Measurements from ENCODE around the gene AP2A2.

Gene AP2A2

DNA sequence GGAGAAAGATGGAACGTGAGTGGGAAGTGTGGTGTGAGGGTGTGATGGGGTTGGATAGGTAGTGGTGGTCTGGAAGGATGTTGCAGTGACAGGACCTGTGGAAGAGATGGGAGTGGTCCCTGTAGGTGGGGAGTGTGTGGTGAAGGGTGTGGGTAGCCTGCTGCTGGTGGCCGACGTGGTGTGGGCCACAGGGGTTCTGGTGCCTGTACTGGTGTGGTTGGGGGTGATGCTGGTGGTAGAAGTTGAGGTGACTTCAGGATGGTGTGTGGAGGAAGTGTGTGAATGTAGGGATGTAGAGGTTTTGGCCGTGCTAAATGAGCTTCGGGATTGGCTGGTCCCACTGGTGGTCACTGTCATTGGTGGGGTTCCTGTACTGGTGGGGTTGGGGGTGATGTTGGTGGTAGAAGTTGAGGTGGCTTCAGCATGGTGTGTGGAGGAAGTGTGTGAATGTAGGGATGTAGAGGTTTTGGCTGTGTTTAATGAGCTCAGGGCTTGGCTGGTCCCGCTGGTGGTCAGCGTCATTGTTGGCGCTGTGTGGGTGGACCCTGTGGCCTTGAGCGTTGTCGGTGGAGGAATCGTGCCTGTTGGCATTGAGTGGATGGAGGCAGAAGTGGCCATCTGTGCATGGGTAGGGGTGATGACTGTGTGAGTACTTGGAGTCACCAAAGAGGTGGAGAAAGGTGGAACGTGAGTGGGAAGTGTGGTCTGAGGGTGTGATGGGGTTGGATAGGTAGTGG, 91.8 kb downstream of the AP2A2 start:
- no peak for DNase-seq

DNA sequence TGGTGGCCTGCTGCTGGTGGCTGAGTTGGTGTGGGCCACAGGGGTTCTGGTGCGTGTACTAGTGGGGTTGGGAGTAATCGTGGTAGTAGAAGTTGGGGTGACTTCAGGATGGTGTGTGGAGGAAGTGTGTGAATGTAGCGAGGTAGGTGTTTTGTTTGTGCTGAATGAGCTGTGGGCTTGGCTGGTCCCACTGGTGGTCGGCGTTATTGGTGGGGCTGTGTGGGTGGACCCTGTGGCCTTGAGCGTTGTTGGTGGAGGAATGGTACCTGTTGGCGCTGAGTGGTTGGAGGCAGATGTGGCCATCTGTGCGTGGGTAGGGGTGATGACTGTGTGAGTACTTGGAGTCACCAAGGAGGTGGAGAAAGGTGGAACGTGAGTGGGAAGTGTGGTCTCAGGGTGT, 92.4 kb downstream of the AP2A2 start:
- DNase-seq: no peak

DNA sequence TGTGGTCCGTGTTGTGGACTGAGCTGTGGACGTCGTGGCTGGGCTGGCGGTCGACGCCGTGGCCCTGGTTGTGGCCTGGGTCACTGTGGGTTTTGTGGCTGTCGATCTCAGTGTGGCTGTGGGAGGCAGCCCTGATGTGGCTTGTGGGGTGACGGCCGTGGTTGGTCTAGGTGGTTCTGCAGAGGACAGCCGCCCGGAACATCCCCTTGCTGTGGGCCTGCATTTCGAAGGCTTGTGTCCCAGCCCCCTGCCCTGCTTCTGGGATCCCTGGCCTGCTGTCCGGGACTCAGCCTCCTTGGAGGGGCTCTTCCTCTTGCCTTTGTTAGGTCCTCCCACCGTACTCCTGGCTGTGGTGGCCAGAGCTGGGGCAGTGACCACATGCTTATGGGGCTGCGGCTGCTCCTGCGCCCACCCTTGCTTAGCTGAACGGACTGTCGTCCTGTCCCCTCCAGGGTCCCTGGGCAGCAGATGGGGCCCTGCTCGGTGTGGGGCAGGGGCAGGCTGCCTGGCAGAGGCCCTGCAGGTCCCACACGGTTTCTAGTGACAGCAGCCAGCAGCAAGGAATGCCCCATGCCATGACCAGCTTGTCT, 93.7 kb downstream of the AP2A2 start:
- DNase-seq: no peak

DNA sequence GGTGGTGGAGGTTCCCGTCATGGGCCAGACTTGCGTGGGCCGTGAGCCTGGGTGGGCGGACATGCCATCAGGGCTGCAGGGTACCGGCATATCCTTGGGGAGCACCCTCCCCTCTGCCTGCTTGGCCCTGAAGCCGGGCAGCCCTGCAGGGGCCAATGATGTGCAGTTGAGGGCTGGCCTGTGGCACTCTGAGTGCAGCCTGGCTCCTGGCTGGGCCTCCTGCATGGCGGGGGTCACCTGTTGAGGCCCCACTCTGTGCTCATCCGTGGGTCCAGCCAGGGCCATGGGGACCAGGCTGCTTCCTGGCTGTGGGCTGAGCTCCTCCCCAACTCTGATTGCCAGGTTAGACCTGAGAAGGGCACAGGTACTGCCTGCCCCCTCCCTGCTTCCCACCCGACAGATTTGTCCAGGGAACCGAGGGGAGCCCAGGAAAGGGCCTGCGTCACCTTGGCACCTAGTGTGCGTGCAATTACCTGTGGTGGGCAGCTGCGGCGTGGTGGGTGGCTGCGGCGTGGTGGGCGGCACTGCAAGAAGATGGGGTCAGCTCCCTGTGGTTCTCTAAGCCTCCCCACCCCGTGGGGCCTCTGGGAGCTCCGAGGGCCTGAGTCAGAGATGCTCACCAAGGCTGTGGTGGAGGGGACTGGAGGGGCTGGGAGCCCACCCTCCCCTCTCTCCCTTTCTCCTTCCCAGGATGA, 94.7 kb downstream of the AP2A2 start:
- no peak for DNase-seq

DNA sequence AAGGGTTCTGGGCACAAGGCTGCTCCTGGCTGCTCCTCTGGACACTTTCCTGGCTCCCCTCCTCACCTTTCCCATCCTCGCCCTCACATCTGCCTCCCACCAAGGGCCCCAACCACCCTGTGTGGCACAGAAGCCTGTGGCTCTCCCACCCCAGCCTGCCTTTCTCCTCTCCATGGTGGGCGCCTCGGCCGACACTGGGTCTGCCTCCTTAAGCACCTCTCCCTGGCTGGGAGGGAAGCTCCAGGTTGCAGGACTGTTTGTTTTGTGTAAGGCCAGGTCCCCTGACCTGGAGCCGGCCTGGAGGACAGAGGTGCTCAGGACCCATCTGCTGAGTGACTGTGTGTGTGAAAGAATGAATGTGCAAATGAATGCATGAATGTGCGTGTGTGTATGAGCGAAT, 96.7 kb downstream of the AP2A2 start:
- no peak for DNase-seq

DNA sequence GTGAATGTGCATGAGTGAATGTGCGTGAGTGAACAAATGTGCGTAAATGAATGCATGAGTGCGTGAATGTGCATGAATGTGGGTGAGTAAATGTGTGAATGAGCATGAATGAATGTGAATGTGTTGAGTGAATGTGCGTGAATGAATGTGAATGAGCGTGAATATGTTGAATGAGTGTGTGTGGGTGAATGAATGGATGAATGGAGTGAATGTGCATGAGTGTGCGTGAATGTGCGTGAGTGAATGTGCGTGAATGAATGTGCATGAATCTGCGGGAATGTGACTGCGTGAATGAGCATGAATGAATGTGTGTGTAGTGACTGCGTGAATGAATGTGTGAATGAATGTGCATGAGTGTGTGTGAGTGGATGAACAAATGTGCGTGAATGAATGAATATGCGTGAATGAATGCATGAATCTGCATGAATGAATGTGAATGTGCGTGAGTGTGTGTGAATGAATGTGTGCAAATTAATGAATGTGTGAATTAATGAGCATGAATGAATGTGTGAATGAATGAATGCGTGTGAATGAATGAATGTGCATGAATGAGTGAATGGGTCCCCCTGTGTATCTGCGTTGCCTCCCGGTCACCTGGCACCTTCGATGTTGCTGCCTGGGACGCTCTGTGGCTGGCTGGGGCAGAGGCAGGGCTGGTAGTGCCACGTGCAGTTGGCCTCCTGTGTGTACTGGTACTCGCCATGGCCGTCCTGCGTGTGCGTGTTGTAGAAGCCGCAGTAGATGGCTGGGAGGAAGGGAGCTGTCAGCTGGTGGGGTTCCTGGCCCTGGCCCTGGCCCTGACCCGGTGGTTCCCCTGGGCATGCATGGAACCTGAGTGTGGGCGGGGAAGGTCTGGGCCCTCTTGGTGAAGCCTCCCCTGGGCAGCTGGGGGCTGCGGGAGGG, 97.5 kb downstream of the AP2A2 start:
- DNase-seq: no peak

DNA sequence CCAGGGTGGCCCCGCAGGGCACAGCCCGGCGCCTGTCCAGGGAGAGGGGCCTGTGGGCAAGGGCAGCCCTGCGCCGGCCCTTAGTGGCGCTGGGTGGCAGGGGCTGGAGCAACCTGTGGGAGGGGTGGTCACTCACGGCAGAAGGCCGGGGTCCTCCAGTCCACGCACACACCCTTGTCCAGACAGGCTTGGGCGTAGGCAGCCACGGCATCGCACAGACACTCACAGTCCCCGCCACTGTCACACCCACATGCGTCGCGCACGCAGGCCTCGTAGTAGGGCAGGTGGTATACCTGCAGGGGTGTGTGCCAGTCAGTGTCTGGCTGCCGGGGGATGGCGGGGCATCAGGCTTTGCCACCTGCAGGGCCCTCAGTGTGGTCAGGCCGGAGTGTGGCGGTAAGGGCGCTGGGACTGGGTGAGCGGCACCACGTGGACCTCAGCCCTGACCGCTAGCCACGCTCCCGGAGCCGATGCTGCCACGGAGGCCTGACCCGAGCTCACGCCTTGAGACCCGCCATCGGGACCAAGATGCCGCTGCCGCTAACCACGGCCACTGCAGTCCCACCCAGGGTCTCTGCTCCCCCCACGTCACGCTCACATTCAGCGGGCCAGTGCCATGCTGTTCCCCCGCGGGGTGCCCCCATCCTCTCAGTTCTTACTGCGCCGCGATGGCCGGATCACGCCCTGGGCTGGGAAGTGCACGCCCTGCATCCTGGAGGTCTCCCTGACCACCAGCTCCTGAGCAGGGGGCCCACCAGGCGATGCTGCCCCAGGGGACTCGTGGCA, 98.3 kb downstream of the AP2A2 start:
- DNase-seq: no peak

DNA sequence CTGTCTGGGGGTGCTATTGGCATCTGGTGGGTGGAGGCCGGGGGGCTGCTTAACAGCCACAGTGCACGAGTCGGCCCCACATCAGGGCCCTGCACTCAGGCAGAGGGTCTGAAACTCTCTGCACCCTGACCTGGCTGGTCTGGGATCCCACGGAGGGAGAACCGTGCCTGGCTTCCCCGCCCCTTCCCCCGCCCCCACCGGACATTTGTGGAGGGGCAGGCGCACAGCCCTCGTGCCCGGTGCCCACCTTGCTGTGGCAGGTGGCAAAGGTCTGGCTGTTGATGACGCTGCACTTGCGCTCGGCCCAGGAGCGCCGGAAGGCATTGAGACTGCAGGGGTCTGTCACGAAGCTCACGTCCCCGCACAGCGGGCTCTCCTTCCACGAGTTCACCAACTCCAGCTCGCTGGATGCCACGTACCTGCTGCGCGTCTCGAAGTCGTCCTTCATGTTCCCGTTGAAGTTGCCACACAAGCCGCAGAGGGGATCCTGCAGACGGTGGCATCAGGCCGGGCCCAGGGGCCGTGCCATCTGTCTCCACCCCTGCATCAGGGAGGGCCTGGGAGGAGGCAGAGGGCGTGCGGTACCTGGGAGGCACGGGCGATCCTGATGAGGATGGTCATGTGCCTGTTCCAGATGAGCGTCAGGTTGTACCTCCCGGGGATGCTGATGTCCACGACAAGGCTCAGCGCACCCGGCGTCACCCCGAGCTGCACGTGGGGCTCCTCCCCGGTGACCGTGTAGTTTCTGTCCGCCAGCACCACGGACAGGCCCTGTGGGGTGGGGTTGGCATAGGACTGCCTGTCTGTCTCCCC, 99.1 kb downstream of the AP2A2 start:
- no peak for DNase-seq

DNA sequence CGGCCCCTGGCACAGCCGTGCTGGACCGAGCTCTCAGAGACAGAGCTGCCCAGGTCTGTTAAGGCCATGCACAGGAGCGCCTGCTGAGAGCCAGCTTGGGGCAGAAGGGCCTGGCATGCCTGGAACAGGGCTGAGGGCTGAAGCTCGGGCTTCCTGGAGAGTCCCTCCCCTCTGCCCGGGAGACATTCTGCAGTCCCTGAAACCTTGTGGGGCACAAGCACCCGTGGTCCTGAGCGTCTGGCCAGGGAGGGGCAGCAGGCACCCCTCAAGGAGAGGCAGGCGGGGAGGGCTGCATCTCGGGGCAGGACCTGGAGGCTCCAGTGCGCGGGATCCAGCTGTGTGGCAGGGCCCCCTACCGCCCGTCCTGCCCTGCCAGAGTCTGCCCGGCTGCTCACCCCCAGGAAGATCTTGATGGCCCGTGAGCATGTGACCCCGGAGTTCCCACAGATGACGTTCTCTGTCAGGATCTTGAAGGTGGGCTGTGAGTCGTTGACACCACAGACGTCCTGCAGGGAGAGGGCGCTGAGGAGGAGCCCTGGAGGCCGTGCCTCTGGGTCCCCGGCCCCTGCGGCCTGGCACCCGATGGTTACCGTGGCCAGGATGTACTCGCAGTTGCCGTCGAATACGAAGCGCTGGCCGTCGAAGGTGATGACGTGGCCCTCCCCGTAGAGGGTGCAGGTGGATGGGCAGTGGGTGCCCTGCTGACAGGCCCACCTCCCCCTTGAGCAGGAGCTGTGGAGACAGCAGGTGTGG, 99.9 kb downstream of the AP2A2 start:
- no peak for DNase-seq

DNA sequence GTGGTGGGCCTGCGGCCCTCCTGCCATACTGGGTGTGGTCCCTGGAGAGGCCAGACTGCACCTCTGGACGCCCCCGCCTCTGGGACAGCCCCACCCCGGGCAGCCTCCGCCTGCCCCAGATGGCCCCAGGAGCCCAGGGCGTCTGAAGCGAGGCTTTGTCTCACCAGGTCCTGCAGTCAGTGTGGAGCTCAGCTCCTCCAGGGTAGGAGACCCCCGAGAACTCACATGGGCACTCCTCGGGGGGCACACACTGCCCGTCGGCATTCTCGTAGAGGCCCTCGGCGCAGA, 100.4 kb downstream of the AP2A2 start:
- DNase-seq: no peak

DNA sequence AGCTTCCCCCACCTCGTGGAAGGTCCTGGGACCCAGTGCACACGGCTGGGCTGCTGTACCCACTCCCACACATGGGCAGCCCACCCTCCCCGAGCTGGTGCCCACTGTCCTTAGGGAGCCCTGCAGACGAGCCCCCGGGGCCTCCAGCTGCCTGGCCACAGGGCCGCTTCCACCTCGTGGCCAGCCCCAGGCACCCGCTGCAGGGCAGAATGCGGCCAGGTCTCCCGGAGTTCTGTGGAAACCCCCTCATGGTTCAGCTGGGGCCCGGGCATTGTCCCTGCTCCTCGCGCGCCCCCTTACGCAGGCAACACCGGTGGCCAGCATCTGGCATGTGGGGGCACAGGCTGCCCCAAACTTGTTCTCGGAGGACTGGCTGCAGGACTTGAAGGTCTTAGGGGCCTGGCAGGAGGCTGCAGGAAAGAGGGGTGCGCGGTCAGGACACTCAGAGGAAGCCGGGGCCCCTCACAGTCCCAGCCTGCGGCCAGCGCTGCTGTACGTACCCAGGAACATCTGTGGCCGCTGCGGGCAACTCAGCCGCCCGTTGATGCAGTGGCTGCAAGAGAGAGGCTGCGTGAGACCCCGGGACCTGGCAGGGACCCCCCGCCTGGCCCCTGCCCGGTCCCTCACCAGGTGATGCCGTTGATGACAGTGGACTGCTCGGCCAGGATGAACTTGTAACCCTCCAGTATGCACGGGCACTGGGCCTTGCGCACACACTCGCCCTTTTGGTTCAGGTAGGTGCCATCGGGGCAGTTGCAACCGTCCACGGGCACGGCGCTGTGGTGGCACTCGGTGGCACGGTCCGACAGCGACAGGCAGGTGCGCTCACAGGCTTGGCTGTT, 101.2 kb downstream of the AP2A2 start:
- no peak for DNase-seq

DNA sequence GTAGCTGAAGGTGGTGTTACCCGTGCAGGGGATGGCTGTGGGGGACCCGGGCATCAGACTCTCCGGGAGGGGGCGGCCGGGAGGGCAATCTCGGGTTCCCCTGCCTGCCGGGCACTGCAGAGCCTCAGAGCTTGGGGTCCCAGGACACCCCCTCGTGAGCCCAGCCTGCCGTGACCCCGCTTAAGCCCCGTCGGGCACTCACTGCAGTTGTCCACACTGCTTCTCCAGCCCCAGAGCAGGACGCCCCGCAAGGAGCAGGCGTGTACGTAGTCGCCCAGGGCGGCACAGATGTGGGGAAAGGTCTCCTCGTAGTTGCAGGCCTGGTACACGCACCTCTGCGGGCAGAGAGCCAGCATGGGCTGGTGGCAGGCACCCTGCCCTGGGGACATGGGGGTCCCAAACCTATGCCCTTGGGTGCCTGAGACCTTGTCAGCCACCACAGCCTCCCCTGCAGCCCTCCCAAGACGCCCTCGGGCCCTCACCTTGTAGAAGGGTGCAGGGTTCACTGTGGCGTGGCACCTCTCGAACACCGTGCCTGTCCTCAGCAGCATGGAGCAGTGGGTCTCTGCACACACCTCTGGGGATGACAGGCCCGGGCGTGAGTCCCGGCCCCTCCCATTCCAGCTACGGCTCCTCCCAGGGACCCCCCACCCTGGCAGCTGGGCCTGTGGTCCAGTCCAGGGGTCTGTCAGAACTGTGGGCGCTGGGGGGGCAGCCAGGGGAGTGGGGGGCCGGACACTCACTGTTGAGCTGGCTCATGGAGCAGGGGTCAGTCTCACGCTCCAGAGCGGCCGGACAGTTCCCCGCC, 102.0 kb downstream of the AP2A2 start:
- DNase-seq: no peak

DNA sequence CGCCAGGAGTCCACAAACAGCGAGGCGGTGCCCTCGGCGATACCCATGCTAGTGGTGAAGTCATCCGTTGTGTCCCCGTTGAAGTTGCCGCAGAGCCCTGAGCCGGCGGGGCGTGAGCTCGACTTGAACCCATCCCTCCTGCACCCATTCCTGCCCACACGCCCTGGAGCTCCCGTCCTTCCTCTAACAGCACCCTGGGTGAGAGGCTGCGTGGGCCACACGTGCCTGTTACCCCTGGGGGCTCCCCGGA, 102.5 kb downstream of the AP2A2 start:
- no peak for DNase-seq

DNA sequence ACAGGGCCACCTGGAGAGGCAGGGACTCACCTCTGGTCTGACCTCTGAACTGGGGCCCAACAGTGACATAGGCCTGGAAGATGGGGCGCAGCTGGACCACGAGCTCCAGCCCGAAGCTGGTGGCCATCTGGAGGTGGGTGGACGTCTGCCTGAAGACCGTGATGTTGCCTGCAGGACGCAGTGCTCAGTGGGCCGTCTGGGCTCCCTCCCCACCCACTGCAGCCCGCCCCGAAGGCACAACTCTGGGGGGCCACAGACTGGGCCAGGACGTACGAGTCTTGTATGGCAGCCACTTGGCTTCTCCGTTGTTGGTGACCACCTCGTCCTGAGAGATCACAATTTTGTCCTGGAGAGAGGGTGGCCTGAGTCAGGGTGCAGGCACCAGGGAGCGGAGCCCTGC, 102.9 kb downstream of the AP2A2 start:
- DNase-seq: no peak

DNA sequence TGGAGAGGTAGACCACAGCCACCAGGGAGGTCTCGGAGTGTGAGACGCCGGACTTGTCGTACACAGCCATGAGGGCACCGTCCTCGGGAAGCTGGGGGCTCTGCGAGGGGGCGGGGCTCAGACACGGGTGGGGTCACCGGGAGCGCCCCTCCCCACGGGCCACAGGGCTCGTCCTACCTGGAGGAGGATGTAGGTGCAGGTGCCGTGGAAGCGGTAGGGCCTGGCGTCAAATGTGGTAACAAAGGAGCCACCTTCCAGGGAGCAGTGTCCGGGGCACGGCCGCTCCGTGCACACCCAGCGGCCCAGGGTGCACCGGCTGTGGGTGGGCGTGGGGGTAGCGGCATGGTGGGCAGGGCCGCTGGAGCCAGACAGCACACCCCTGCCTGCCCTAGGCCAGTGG, 103.4 kb downstream of the AP2A2 start:
- DNase-seq: no peak

DNA sequence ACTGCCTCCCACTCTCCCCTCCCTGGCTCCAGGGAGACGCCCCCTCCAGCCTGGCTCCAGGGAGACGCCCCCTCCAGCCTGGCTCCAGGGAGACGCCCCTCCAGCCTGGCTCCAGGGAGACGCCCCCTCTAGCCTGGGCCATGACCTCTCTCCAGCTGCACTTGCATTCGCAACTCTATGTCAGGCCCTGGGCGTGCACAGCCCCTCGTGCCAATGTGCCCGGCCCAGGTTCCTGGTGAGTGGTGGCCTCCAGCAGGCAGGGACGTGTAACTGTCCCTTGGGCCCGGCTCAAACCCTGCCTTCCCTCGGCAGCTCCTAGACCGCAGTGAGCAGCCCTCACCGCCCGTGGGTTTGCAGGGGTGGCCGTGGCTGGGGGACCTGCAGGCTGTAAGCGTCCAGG, 104.0 kb downstream of the AP2A2 start:
- no peak for DNase-seq

DNA sequence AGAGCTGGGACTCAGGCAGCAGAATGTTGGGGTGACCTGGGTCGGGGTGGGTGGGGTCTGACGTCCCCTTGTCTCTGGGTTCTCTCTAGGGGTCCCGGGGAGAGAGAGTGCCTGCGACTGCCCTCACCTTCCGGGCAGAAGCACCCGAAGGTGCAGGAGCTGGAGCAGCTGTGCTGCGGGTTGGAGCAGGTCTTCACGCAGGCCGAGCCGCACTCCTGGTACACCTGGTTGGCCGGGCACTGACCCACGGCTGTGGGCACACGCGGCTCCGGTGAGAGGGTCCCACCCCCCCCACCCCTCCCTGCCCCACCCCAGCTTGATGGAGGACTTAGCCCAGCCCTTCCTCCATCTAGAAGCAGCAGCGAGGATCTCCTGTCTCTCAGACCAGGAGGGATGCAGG, 104.4 kb downstream of the AP2A2 start:
- no peak for DNase-seq

DNA sequence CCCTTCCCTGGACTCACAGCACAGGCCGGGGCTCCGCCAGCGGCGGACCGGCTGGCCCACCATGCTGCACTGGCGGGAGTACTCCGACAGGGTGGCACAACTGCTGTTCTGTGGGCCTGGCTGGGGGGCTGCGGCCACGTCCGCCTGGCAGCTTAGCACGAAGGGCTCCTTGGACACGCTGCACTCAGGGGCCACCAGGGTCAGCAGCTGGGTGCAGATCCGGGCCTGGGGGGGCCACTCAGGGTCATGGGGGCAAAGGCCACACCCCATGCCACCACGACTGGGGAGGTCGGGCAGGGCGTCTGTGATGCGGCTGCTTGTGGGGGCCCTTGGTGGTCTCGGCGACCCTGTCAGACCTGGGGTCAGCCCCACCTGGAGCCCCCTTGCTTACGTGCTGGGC, 104.9 kb downstream of the AP2A2 start:
- DNase-seq: no peak

DNA sequence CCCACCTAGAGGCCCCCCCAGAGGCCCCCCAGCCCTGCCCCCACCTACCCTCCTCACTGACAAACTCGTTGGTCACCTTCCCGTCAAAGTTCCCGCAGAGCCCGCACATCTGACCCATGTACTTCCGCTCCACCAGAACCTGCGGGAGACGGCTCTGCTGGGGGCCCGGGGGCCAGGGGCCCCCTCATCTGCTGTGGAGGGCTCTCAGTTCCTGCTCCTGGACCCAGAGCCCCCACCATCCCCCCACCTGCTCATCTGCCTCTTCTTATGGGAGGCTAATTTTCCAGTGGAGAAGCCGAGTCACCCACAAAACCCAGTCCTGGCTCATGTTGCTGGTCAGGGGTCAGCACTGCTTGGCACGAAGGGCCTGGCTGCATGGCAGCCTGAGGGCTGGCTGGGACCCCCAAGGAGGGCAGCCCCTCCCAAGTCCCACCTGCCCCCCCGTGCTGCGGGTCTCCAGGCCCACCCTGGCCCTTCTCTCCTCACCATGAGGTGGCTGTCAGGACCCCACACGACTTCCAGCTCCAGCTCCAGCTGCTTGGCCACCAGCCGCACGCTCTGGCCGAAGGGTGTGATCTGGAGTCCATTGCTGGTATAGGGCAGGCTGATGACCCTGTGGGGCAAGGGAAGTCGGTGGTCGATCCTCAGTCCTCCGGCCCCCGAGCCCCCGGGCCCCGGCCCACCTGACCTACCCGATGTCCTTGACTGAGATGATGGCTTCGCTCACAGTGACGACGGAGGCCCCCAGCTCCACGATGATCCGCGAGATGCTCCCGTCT, 105.6 kb downstream of the AP2A2 start:
- DNase-seq: no peak

All from stimulated activated CD4-positive, alpha-beta T cell treated with anti-CD3 and anti-CD28 coated beads, Interleukin-4, amount 100 ng/mL, for 4 hours (primary cell).